Stimulated activated CD4-positive, alpha-beta T cell treated with anti-CD3 and anti-CD28 coated beads, Interleukin-1b, Interleukin-23, amount 100 ng/mL, for 24 hours (primary cell): ENCODE measurements around the gene MICAL1.
A peak's percentile ranks its signal among the peaks of the same experiment; 100 is the strongest.

ENCODE experiments used
- DNase-seq, 4 experiments: peaks; one replicate each; pipeline ENCODE4 v3.0.0-alpha.2; 2020; ENCODE audit warnings: low read depth in 4 of 4, low spot score in 1 of 4

Gene MICAL1, protein sequence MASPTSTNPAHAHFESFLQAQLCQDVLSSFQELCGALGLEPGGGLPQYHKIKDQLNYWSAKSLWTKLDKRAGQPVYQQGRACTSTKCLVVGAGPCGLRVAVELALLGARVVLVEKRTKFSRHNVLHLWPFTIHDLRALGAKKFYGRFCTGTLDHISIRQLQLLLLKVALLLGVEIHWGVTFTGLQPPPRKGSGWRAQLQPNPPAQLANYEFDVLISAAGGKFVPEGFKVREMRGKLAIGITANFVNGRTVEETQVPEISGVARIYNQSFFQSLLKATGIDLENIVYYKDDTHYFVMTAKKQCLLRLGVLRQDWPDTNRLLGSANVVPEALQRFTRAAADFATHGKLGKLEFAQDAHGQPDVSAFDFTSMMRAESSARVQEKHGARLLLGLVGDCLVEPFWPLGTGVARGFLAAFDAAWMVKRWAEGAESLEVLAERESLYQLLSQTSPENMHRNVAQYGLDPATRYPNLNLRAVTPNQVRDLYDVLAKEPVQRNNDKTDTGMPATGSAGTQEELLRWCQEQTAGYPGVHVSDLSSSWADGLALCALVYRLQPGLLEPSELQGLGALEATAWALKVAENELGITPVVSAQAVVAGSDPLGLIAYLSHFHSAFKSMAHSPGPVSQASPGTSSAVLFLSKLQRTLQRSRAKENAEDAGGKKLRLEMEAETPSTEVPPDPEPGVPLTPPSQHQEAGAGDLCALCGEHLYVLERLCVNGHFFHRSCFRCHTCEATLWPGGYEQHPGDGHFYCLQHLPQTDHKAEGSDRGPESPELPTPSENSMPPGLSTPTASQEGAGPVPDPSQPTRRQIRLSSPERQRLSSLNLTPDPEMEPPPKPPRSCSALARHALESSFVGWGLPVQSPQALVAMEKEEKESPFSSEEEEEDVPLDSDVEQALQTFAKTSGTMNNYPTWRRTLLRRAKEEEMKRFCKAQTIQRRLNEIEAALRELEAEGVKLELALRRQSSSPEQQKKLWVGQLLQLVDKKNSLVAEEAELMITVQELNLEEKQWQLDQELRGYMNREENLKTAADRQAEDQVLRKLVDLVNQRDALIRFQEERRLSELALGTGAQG

DNA sequence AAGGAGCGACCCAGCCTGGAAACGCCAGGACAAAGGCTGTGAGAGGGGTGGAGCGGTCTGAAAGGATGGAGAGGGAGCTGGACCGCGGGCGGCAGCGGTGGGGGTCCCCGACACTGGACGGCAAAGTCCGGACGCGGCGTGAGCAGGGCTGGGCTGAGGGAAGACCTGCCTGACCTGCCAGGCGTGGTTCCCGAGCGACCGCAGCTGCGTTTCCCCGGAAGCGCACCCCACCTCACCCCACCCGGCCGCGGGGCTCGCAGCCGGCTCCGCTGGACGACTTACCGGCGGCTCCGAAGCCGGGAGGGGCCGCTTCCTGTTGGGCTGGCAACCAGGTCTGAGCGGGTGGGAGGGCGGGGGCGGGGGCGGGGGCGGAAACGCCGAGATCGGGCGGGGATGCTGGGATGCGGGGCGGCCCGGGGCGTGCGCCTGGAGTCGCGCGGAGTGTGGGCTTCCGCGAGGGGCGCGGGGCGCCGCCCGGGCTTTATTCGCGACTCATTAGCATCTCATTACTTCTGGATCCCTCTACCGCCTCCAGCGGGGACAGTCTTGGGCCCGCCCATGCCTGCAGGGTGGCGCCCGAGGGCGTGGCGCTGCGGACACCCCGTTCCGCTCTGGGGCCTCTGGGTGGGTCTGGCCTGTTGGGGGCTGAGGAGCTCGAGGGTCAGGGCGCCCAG lies at the start of gene MICAL1:
Gene MICAL1 (minus strand): TSS at position 336 of the 674 bp plus-strand sequence. CDS start 1,576 bp downstream, outside the sequence.
- DNase-seq, result peak in 2 of 4 experiments; percentile 25 to 41

DNA sequence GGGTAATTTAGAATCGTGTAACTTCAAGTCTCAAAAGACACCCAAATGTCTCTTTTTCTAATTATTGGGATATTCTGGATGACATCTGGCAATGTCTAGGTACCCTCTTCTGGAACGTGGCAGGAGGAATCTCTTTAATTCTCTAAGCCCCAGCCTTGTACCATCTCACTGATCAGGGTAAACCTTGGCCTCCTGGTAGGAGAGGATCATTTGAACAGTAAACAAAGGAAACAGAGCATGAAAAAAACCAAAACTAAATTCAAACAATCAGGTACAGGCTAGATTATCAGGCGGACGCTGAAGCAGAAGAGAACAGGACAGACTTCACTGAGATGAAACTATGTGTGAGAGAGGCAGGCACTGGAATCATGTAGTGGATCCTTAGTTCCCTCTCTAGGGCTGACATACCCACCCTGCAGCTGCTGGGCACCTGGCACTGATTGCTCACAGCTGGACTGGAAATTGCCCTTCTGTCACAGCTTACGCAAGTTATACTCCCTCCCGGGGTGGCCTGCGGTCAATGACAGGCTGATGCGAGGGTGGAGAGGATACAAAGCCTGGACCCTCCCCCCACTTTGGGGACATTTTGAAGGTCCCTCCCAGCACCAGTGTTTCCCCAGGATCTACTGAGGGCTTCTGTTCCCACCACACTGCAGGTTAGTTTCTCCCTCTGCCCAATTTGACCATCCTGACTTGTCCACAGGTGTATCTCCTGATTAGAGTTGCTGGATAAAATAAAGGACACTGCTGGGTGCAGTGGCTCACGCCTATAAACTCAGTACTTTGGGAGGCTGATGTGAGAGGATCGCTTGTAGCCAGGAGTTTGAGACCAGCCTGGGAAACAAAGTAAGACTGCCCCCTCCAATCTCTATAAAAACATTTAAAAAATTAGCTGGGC lies 48.0 kb upstream of the MICAL1 start:
- DNase-seq, result no peak

- DNase-seq, result no peak
These were observed 43.4 kb upstream of the MICAL1 start for GRCh38 chr6:109498936-109499335.

GRCh38 chr6:109498052-109498451 lies 42.5 kb upstream of the MICAL1 start:
- no peak for DNase-seq

DNA sequence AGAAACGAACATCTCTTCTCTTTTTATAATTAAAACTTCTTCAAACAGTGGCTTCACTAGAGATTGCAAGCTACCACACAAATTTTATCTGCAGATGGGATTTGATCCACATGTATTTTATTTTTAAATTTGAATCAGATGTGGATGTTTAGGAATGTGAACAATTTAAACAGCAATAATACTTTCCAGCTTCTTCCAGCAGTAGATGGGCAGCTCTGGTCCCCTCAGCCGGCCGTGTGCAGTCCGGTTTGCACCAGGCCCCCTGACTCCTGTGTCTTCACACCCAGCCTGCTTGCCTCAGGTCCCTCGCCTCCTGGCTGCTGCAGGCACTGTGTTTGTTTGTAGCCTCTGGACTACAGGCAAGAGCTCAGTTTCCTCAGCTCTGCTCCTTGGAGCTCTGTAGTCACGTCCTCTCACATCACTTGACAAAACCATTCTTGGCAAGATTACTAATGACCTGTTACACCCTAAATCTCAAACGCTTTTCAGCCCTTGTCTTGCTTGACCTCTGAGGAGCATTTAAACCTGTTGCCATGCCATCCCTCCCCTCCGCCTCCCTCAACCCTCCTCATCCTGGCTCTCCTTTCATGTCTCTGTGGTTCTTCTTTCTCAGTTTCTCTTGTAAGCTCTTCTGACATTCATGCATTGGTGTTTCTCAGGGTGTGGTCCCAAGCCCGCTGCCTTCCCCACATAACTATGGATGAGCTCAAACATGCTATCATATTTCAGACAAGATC lies 40.6 kb upstream of the MICAL1 start:
- DNase-seq, result no peak

- DNase-seq, result no peak
These were observed 38.3 kb upstream of the MICAL1 start for GRCh38 chr6:109493865-109494264.

DNA sequence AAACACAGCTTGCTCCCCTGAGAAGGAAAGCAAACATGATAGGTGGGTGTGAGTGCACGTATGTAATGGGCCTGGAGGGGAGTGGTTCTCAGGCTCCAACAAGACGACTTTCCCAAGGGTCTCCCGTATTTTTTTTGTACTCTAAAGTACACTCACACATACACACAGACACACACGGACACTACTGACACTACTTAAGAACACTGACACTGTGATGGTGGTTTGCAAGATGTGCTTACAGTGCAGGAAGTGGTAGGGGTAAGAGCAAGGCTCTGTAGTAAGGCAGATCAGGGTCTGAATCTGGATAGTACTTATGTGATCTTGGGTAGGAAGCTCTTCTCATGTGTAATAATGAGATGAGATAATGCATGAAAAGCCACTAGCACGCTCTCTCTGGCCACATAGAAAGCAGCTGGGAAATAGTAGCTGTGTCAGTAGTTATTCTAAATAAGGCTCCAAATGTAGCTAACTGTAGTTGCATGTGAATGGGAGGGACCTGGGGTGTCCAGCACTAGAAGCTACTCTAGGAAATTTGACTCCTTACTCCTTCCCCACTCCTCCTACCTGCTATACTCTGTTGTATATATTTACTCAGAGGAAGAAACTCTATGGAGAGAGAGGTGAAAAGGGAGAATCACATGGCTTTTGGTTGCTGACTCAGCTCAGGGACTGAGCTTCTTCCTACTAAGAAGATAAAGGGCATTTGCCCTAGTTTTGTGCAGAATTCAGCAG lies 35.8 kb upstream of the MICAL1 start:
- DNase-seq, result no peak

DNA sequence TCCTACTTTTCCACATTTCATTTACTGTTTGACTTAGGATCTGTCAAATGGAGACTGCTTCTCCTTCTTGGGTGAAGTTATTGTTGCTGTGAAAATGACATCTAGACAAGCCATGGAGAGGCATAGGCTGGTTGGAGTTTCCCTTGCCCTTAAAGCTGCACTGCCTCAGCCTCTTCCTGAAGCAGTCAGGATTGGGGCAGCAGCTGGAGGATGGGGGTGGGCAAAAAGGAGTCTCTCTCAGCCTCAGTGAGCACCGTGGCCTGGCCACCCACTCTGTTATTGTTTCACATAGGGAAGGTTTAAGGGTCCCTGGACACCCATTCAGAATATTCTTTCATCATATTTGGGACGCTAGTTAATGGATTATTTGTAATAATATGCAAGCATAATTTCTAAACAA lies 35.1 kb upstream of the MICAL1 start:
- no peak for DNase-seq

DNA sequence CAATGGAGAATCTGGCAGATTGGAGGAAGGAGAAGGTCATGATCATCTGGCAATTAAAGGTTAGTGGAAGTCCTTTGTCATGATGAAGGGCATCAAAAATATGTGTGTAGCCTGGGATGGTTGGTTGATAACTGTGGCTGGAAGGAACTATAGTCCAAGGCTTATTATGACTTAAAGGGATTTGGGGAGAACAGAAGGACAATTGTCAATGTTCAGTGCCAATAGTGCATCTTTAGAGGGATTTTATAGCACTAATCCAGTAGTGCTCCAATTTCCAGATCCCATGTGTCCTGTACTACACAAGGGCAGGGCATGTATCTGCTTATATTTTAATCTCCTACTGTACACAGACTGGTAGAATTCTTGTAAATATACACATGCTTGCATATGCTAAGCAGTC lies 32.4 kb upstream of the MICAL1 start:
- DNase-seq, result no peak

DNA sequence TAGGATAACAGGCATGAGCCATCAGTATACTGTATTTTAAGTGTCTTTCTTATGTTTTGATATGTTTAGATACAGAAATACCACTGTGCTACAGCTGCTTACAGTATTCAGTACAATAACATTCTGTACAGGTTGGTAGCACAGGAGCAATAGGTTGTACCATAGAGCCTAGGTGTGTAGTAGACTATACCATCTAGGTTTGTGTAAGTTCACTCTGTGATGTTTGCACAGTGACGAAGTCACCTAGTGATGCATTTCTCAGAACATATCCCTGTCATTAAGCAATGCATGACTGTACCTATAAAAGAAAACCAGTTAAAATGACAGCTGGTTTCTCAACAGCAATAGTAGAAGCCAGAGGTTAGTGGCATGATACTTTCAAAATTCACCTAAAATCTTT lies 30.5 kb upstream of the MICAL1 start:
- no peak for DNase-seq

DNA sequence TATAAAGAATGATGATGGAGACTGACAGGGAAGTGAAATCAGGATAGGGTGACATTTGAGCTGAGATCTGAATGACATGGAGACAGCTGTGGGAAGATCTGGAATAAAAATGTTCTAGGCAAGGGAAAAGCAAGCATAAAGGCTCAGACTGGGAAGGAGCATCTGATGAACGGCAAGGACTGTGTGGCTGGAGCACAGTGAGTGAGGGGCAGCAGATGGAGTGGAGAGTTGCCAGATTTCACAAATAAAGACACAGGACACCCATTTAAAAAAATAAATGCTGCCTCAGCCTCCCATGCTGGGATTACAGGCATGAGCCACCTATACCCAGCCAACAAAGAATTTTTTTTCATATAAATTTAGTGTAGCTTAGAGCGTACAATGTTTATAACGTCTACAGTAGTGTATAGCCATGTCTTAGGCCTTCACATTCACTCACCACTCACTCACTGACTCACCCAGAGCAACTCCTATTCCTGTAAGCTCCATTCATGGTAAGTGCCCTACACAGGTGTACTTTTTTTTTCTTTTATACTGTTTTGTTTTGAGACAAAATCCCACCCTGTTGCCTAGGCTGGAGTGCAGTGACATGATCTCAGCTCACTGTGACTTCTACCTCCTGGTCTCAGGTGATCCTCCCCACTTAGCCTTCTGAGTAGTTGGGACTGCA lies 29.8 kb upstream of the MICAL1 start:
- no peak for DNase-seq

DNA sequence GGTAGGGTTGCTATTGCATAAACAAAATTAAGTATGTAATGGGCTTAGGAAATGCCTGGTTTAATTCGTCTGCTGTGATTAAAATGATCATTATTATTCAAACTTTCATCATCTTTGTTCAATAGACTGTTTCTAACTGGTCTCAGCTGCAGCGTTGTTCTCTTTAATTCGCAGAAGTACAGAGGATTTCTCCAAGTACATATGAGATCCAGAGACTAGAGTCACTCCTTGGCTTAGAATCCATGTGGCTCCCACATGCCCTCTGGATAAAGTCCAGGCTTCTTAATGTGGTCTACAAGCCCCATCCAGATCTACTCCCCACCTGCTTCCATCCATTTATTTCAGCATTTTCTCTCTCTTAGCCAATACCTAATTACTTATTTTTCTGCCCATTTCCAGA lies 28.6 kb upstream of the MICAL1 start:
- no peak for DNase-seq

GRCh38 chr6:109483735-109484057 lies 28.1 kb upstream of the MICAL1 start:
- DNase-seq, result no peak

DNA sequence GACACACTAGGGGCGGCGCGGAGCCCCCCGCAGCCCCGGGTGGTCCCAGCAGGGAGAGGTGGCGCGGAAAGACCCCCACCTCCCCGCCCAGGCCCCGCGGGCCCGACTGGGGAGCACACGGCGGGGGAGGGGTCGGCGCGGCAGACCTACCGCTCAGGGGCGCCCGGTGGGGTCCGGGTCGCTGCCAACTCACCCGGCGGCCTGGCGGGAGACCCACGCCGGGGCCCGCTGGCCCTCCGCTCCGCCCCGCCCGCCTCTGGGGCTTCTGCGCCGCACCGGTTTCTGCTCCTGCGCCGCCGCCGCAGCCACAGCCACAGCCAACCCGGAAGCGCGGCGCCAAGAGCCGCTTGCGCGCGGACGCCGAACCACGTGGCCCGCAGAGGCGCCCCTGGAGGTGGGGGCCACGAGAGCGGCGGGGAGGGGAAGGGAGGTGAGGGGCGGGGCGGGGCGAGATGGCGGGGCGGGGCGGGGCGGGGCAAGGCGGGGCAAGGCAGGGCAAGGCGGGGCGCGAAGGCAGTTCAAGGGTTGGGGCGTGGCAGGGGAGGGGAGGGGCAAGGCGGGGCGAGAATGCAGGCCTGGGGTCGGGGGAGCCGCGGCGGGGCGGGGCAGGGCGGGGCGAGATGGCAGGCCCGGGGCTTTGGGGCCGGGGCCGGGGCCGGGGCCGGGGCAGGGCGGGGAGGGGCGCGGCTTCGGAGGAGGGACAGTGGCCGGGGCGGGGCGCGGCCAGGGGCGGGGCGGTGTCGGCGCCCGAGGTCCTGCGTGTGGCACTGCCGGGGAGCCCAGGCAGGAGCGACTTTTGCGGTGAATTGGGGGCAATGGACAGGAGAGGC lies 27.5 kb upstream of the MICAL1 start, which contains the start of gene ZBTB24:
Gene ZBTB24 (minus strand): TSS at position 315 of the 830 bp plus-strand sequence. CDS start 1,193 bp downstream, outside the sequence.
- DNase-seq, result peak; percentile 71 to 86 (median 78)

DNA sequence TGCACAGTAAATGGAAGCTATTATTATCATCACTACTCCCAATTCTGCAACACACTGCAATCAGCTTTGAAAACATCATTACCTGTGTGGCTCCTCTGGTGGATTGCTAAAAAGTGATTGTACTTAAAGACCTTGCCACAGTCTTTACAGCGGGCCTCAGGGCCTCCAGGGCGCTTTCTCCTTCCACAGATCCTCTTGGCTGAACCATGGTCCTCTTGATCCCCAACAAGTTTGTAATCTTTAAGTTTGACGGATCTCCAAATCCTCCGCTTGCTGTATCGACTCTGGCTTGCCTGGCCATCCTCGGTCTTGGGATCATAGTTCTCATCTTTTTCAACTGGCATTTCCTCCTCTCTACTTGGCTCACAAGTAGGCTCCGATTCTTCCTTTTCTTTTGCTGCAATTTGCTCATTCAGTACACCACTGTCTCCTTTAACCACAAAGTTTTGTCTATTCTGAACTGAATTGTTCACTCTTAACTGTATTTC lies 25.5 kb upstream of the MICAL1 start:
- no peak for DNase-seq

- DNase-seq, result no peak
These were observed 23.5 kb upstream of the MICAL1 start for GRCh38 chr6:109478841-109479624.
